Endothelial cell of umbilical vein (primary cell): ENCODE results near the gene SCAF1.

Source experiments
- CTCF ChIP-seq, 2 donors: IDR thresholded peaks; 1 replicate in 1 of 2; 2 replicates in 1 of 2; pipeline ENCODE4 v1.5.1; 2011; ENCODE audit warnings: low read length in 2 of 2, mild to moderate bottlenecking in 2 of 2, moderate library complexity in 2 of 2, control low read depth in 1 of 2, inconsistent platforms in 1 of 2, low read depth in 1 of 2; ENCODE audit not compliant: insufficient read depth in 1 of 2; ENCODE audit errors: extremely low read depth in 1 of 2
- EZH2 ChIP-seq: IDR thresholded peaks from 2 replicates; pipeline ENCODE4 v1.6.1; 2012; ENCODE audit warnings: borderline replicate concordance, low read depth, mild to moderate bottlenecking, moderate library complexity, low read length, inconsistent platforms; ENCODE audit not compliant: severe bottlenecking
- FOS ChIP-seq: IDR thresholded peaks from 2 replicates; pipeline ENCODE4 v1.6.1; 2011; ENCODE audit warnings: mild to moderate bottlenecking, low read length, moderate library complexity, borderline replicate concordance; ENCODE audit not compliant: insufficient read depth
- GATA2 ChIP-seq: IDR thresholded peaks from 2 replicates; pipeline ENCODE4 v1.7.0; 2011; ENCODE audit warnings: low read depth, mild to moderate bottlenecking, moderate library complexity, mixed read lengths, low read length; ENCODE audit not compliant: insufficient read length, insufficient read depth
- JUN ChIP-seq: IDR thresholded peaks from 2 replicates; pipeline ENCODE4 v1.6.1; 2011; ENCODE audit warnings: borderline replicate concordance, low read depth; ENCODE audit not compliant: insufficient read length, insufficient read depth
- MYC ChIP-seq: IDR thresholded peaks from one replicate; pipeline ENCODE4 v1.6.1; 2011; ENCODE audit warnings: mild to moderate bottlenecking, low read depth, low read length
- POLR2A ChIP-seq: IDR thresholded peaks from 2 replicates; pipeline ENCODE4 v1.6.1; 2012; ENCODE audit warnings: low read depth, mild to moderate bottlenecking, control low read depth, low read length
- POLR2AphosphoS5 ChIP-seq: IDR thresholded peaks from 2 replicates; pipeline ENCODE4 v1.6.1; 2012; ENCODE audit warnings: low read depth, mild to moderate bottlenecking, control low read depth, low read length, moderate library complexity; ENCODE audit not compliant: insufficient read depth
- TF ChIP-seq, protein P1 (sequence below): IDR thresholded peaks from 2 replicates; pipeline ENCODE4 v1.6.1; 2011; ENCODE audit not compliant: insufficient read depth, insufficient read length

DNA sequence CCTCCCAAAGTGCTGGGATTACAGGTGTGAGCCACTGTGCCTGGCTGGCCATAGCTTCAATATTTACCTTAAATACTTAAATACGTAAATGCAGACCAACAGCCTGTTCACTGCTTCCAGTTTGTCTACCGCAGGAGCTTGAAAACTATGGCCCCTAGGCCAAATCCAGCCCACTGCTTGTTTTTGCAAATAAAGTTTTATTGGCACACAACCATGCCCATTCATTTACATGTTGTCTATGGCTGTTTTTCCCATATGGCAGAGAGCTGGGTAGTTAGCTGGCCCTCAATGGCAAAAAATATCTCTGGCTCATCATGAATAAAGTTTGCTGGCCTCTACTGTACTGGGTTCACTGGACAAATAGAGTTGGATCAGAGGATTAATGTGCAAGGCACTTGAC, 39.2 kb upstream of the SCAF1 start:
- TF ChIP-seq, protein P1, sequence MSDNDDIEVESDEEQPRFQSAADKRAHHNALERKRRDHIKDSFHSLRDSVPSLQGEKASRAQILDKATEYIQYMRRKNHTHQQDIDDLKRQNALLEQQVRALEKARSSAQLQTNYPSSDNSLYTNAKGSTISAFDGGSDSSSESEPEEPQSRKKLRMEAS = no peak
- no peak for TF ChIP-seq CTCF (IDR thresholded peaks at IDR 0.05; ENCODE audit: extremely low read depth in 1 of 2, insufficient read depth in 1 of 2, low read depth in 1 of 2, low read length in 2 of 2)
- no peak for TF ChIP-seq POLR2AphosphoS5
- TF ChIP-seq GATA2 = no peak
- TF ChIP-seq EZH2 = no peak
- TF ChIP-seq JUN = no peak
- TF ChIP-seq FOS = no peak
- no peak for TF ChIP-seq MYC
- TF ChIP-seq POLR2A = no peak
